ENCODE data around the gene SPP1. TPM values are rescaled to one million over a fixed set of nuclear protein-coding genes. Genes with fewer than 3 reads are reported as not detected.

SPP1 gene
- total and polyA plus RNA-seq, 10 of the 15 experiments (the other 5 are each of a cell fraction or from before 2014, with no cell fraction given), result 0.05 to 1.1 (median 0.39) TPM; not detected in 6

DNA sequence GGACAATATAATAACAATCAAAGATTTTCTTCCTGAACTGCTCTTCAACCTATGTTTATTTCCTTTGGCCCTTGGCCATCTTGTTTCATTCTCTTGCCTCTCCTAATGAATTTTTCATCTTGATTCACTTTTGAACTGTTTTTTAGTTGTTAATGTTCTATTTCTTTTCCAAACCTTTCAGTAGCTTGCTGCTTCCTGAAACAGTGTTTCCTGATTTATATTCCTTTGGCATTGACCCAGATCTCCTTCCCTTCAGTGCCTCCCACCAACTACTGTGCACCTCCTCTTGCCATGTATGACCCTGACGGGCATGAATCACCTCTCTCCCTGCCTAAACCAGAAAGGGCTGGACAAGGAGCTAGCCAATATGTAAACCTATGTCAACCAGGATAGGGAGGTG lies 25.6 kb upstream of the SPP1 start (continued):
- TF ChIP-seq, protein P1, sequence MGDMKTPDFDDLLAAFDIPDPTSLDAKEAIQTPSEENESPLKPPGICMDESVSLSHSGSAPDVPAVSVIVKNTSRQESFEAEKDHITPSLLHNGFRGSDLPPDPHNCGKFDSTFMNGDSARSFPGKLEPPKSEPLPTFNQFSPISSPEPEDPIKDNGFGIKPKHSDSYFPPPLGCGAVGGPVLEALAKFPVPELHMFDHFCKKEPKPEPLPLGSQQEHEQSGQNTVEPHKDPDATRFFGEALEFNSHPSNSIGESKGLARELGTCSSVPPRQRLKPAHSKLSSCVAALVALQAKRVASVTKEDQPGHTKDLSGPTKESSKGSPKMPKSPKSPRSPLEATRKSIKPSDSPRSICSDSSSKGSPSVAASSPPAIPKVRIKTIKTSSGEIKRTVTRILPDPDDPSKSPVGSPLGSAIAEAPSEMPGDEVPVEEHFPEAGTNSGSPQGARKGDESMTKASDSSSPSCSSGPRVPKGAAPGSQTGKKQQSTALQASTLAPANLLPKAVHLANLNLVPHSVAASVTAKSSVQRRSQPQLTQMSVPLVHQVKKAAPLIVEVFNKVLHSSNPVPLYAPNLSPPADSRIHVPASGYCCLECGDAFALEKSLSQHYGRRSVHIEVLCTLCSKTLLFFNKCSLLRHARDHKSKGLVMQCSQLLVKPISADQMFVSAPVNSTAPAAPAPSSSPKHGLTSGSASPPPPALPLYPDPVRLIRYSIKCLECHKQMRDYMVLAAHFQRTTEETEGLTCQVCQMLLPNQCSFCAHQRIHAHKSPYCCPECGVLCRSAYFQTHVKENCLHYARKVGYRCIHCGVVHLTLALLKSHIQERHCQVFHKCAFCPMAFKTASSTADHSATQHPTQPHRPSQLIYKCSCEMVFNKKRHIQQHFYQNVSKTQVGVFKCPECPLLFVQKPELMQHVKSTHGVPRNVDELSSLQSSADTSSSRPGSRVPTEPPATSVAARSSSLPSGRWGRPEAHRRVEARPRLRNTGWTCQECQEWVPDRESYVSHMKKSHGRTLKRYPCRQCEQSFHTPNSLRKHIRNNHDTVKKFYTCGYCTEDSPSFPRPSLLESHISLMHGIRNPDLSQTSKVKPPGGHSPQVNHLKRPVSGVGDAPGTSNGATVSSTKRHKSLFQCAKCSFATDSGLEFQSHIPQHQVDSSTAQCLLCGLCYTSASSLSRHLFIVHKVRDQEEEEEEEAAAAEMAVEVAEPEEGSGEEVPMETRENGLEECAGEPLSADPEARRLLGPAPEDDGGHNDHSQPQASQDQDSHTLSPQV (IDR thresholded peaks at IDR 0.05), result no peak
- TF ChIP-seq JUNB (IDR thresholded peaks at IDR 0.05) (no peak), EP300 (IDR thresholded peaks at IDR 0.05; ENCODE audit: borderline replicate concordance in 1 of 2, control insufficient read depth in 1 of 2, low read depth in 2 of 2, low read length in 2 of 2) (no peak), MYC (IDR thresholded peaks at IDR 0.05; ENCODE audit: insufficient read depth, insufficient read length, insufficient replicate concordance, low read length, severe bottlenecking) (no peak), ZZZ3 (IDR thresholded peaks at IDR 0.05; ENCODE audit: control insufficient read depth, insufficient read length, low read depth) (no peak), NBN (IDR thresholded peaks at IDR 0.05) (no peak)
- TF ChIP-seq, protein P2, sequence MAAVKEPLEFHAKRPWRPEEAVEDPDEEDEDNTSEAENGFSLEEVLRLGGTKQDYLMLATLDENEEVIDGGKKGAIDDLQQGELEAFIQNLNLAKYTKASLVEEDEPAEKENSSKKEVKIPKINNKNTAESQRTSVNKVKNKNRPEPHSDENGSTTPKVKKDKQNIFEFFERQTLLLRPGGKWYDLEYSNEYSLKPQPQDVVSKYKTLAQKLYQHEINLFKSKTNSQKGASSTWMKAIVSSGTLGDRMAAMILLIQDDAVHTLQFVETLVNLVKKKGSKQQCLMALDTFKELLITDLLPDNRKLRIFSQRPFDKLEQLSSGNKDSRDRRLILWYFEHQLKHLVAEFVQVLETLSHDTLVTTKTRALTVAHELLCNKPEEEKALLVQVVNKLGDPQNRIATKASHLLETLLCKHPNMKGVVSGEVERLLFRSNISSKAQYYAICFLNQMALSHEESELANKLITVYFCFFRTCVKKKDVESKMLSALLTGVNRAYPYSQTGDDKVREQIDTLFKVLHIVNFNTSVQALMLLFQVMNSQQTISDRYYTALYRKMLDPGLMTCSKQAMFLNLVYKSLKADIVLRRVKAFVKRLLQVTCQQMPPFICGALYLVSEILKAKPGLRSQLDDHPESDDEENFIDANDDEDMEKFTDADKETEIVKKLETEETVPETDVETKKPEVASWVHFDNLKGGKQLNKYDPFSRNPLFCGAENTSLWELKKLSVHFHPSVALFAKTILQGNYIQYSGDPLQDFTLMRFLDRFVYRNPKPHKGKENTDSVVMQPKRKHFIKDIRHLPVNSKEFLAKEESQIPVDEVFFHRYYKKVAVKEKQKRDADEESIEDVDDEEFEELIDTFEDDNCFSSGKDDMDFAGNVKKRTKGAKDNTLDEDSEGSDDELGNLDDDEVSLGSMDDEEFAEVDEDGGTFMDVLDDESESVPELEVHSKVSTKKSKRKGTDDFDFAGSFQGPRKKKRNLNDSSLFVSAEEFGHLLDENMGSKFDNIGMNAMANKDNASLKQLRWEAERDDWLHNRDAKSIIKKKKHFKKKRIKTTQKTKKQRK (IDR thresholded peaks at IDR 0.05; ENCODE audit: low read depth, low read length), result no peak

Measured in GM12878 (cell line).